ENCODE data around the gene SOCS1.
A peak's percentile ranks its signal among the peaks of the same experiment; 100 is the strongest.
"Not testable (repeated sequence)": the region's sequence is repeated elsewhere in the genome, so short reads cannot be mapped to it uniquely, and the experiment has no call there.

SOCS1 gene, protein sequence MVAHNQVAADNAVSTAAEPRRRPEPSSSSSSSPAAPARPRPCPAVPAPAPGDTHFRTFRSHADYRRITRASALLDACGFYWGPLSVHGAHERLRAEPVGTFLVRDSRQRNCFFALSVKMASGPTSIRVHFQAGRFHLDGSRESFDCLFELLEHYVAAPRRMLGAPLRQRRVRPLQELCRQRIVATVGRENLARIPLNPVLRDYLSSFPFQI

DNA sequence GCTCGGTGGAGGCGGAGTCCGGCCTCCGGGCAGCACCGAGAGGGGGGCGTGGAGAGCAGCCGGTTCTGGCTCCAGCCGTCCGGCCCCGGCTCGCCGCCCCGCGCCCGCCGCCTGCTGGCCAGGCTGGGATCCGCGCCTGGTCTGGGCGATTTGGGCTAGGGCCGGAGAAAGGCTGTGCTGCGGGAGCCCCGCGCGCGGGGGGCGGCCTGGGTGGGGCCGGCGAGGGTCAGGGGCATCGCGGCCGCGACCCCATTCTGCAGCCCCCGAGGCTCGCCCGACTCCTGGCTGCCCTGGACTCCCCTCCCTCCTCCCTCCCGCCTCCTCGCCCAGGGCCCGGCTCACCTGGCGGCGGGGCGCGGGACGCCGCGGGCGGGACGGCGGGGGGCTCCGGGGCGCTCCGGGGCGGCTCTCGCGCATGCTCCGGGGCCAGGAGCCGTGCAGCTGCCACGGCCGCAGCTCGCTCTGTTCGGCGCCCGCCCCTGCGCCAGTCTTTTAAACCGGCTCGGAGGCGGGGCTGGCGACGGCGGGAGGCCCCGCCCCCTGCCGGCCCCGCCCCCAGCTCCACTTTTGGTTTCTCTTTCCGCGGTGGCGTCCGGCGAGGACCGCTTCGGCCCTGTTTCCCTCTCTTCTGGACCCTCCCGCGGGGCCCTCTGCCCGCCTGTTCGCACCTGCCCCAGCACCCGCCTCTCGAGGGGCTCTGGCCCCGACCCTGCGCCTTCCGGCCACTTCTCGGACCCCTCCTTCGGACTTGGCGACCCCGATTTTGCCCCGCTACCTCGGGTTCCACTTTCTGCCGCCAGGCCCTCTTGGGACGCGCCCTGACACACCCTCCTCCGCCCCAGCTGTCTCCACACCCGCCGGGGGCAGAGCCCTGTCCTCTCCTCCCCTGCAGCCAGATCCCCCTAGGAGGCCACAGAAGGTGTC, at the start of gene SOCS1:
TSS of gene SOCS1 (minus strand) at position 468 of the 924 bp plus-strand sequence. CDS start 726 bp downstream, outside the sequence.
- Histone ChIP-seq H3K9ac (peak within 1 kb of the TSS; percentile 87 to 97 (median 91)), H4K20me1 (peaks cover 0 to 49% (median 42%) of the 10 kb centered on the region in 11 experiments; a peak in 18 of 22 replicates), H3K4me2 (peak within 1 kb of the TSS; percentile 97 to 100 (median 99)), H3K4me1 (peaks cover 45 to 72% (median 68%) of the 10 kb centered on the region in 10 experiments), H3K27me3 (peaks cover 0 to 12% (median 0%) of the 10 kb centered on the region in 11 experiments; a peak in 8 of 22 replicates), H3K27ac (peak within 1 kb of the TSS; percentile 81 to 97 (median 92)), H3K9me3 (replicated peaks in 1 of 11) (no peaks in the 10 kb centered on the region), H3K36me3 (peaks cover 0 to 18% (median 0%) of the 10 kb centered on the region in 11 experiments; a peak in 3 of 22 replicates), H3K4me3 (peak within 1 kb of the TSS; percentile 65 to 87 (median 78))
- TF ChIP-seq Cebpa-rat (IDR thresholded peaks at IDR 0.05): no peak

DNA sequence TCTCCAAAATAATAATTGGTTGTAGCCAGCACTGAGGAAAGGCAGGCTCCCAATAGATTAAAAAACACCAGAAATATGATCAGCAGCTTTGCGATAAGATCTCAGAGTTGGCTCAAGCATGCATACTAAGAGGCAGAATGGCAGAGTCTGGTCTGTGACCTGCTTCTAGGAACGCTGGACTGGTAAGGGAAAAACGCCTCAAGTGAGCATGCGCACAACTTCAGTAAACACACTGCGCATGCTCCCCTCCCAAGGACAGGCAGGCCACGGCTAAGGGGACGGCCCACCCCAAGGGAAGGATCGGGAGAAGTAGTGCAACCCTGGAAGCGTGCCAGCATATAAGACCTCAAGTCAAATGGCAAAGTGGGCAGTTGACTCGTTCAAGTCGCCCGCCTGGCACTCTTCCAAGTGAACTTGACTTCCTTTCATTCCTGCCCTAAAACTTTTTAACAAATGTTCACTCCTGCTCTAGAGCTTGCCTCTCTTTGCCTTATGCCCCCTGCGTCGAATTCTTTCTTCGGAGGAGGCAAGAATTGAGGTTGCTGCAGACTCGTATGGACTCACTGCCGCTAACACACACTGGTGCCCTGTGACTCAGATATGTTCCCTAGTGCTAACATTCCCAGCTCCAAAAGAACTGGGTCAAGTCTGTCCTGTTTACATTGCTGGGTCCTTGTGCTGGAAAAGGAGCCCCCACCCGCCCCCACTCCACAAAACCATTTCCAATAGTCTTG, 47.6 kb upstream of the SOCS1 start:
- H3K36me3 ChIP-seq: no peaks in the 10 kb centered on the region; a peak in 1 of 22 replicates
- H3K4me3 ChIP-seq: no peak overlapping the region
- peak overlapping the region in 4 of 11 experiments; percentile 1 to 32 (median 16); a peak in 4 of 22 replicates for H3K4me2 ChIP-seq
- no peak for TF ChIP-seq Cebpa-rat (IDR thresholded peaks at IDR 0.05)
- no peaks in the 10 kb centered on the region for H4K20me1 ChIP-seq
- H3K9me3 ChIP-seq (replicated peaks in 1 of 11): peaks cover 12 to 46% (median 28%) of the 10 kb centered on the region in 11 experiments; a peak in 21 of 22 replicates
- H3K27ac ChIP-seq: no peak overlapping the region
- H3K27me3 ChIP-seq: peaks cover 0 to 9% (median 0%) of the 10 kb centered on the region in 11 experiments; a peak in 1 of 22 replicates
- H3K4me1 ChIP-seq: peaks cover 10 to 51% (median 34%) of the 10 kb centered on the region in 10 experiments
- no peak overlapping the region for H3K9ac ChIP-seq

DNA sequence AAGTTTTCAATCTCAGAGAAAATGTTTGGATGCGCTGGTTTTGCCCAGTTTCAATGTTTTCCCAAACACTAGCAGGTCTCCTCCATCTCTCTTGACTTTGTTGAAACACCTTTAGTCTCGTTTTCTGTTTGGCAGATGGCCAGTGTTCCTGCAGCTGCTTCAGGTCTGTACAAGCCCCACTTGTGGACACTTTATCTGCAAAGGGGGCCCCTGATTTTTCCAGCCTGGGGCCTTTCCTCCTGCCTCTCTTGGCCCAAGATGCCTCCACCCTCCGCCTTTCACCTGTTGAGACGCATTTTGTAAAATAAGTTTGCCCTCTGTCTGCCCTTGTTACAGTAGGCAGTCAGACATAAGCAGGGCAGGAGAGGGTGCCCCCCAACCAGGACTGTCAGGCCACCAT, 47.0 kb upstream of the SOCS1 start:
- peaks cover 13 to 51% (median 34%) of the 10 kb centered on the region in 10 experiments for H3K4me1 ChIP-seq
- no peak for TF ChIP-seq Cebpa-rat (IDR thresholded peaks at IDR 0.05)
- H4K20me1 ChIP-seq: peaks cover 0 to 5% (median 0%) of the 10 kb centered on the region in 11 experiments; a peak in 3 of 22 replicates

DNA sequence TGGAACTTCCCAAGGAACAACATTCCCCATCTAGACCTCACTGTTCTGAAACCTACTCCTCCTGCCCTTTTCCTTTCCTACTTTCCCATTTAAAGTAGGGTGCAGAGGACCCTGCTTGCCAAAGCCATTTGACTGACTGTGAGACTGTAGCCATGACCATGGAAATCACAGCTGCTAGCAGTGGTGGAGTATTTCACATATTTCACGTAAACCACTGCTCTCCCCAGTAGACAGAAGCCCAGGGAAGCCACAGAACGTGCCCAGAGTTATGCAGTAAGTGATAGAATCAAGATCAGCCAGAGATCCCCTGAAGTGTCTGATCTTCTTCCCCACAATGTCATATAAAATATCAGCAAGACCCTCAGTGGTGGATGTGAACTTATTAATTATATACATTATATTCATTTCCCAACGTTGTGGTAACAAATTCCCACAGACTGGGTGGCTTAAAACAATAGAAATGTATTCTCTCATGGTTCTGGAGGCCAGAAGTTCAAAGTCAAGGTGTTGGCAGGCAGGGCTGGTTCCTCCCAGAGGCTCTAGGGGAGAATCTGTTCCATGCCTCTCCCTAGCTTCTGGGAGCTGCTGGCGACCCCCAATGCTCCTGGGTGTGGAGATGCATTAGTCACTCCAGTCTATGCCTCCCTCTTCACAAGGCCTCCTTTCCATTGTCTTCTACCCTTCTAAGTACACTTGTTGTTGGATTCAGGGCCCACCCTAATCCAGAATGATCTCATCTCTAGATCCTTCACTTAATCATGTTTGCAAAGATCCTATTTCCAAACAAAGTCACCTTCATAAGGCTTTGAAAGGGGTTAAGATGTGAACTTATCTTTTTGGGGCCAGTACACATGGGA, 45.9 kb upstream of the SOCS1 start:
- H3K9ac ChIP-seq: no peak overlapping the region
- peaks cover 0 to 13% (median 0%) of the 10 kb centered on the region in 11 experiments; a peak in 4 of 22 replicates for H3K27me3 ChIP-seq
- H3K4me3 ChIP-seq: no peak overlapping the region
- H3K9me3 ChIP-seq (replicated peaks in 1 of 11): peaks cover 0 to 30% (median 11%) of the 10 kb centered on the region in 11 experiments; a peak in 14 of 22 replicates
- no peak overlapping the region for H3K27ac ChIP-seq
- H3K4me2 ChIP-seq: no peak overlapping the region
- H4K20me1 ChIP-seq: peaks cover 0 to 7% (median 0%) of the 10 kb centered on the region in 11 experiments; a peak in 3 of 22 replicates
- TF ChIP-seq Cebpa-rat (IDR thresholded peaks at IDR 0.05): no peak
- H3K4me1 ChIP-seq: peaks cover 24 to 55% (median 40%) of the 10 kb centered on the region in 10 experiments
- no peaks in the 10 kb centered on the region for H3K36me3 ChIP-seq

More for the DNA sequence above, 47.0 kb upstream of the SOCS1 start:
- Histone ChIP-seq H3K9ac (no peak overlapping the region), H3K27me3 (peaks cover 0 to 9% (median 0%) of the 10 kb centered on the region in 11 experiments; a peak in 1 of 22 replicates), H3K27ac (no peak overlapping the region), H3K4me3 (no peak overlapping the region), H3K9me3 (replicated peaks in 1 of 11) (peaks cover 7 to 40% (median 22%) of the 10 kb centered on the region in 11 experiments; a peak in 21 of 22 replicates), H3K4me2 (peak overlapping the region in 2 of 11 experiments; percentile 15 to 18; a peak in 1 of 22 replicates), H3K36me3 (no peaks in the 10 kb centered on the region; a peak in 1 of 22 replicates)

DNA sequence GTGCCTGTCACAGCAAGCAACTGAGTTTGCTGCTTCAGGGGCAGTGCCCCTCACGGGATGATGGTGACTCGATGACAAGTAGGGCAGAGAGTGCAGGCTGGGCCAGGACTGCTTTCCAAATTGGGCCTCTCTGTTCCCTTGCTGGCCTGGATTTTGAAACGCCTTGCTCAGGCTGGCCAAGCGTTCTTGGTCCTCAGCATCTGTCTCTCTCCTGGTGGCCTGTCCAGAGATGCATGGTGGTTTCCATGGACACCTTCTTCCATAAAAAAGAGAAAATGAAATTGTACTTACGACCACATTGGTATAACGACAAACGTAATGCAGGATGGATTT, 44.5 kb upstream of the SOCS1 start:
- no peak overlapping the region for H3K4me3 ChIP-seq
- H3K27ac ChIP-seq: no peak overlapping the region
- H3K9me3 ChIP-seq (replicated peaks in 1 of 11): peaks cover 0 to 19% (median 6%) of the 10 kb centered on the region in 11 experiments; a peak in 8 of 22 replicates
- peaks cover 0 to 7% (median 0%) of the 10 kb centered on the region in 11 experiments; a peak in 3 of 22 replicates for H4K20me1 ChIP-seq
- peaks cover 0 to 20% (median 0%) of the 10 kb centered on the region in 11 experiments; a peak in 4 of 22 replicates for H3K27me3 ChIP-seq
- H3K4me2 ChIP-seq: peak overlapping the region in 7 of 11 experiments; percentile 11 to 91 (median 44); a peak in 8 of 22 replicates
- no peaks in the 10 kb centered on the region for H3K36me3 ChIP-seq
- peaks cover 30 to 68% (median 53%) of the 10 kb centered on the region in 10 experiments for H3K4me1 ChIP-seq
- H3K9ac ChIP-seq: no peak overlapping the region; a peak in 1 of 22 replicates
- no peak for TF ChIP-seq Cebpa-rat (IDR thresholded peaks at IDR 0.05)

DNA sequence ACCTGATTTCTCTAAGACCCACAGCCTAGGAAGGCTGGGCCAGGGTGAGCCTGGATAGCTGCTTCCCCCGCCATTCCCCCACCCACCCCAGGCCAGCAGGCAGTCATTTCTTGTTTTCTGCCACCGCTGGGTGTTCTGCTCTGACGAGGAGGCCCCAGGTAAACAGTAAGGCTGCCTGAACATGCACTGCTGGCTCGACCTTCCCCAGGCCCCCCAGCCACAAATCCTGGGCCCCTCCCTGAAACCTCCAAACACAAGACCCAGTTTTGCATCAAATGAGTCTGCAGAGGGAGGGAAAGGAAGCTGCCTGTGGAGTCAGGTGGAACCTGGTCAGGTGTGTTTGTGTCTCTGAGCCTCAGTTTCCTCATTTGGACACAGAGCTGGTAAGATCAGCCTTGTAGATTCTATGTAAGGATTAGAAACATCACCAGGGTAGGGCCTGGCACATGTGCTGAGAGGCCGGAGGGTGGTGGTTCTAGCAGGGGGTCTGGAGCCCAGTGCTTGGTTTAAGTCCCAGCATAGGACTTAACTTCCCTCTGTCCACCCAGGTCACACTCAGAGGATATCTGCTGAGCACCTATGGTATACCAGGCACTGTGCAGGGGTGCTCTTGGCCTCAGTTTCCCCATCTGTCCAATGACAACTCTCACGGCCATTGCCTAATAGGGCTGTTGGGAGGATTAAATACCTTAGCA, 44.0 kb upstream of the SOCS1 start:
- Histone ChIP-seq H3K27ac (no peak overlapping the region), H4K20me1 (peaks cover 0 to 7% (median 0%) of the 10 kb centered on the region in 11 experiments; a peak in 3 of 22 replicates), H3K4me3 (no peak overlapping the region), H3K4me2 (peak overlapping the region in 8 of 11 experiments; percentile 7 to 93 (median 77); a peak in 13 of 22 replicates), H3K27me3 (peaks cover 0 to 20% (median 0%) of the 10 kb centered on the region in 11 experiments; a peak in 4 of 22 replicates), H3K36me3 (no peaks in the 10 kb centered on the region), H3K9me3 (replicated peaks in 1 of 11) (peaks cover 0 to 14% (median 1%) of the 10 kb centered on the region in 11 experiments; a peak in 6 of 22 replicates), H3K9ac (no peak overlapping the region; a peak in 1 of 22 replicates), H3K4me1 (peaks cover 30 to 69% (median 55%) of the 10 kb centered on the region in 10 experiments)
- no peak for TF ChIP-seq Cebpa-rat (IDR thresholded peaks at IDR 0.05)

DNA sequence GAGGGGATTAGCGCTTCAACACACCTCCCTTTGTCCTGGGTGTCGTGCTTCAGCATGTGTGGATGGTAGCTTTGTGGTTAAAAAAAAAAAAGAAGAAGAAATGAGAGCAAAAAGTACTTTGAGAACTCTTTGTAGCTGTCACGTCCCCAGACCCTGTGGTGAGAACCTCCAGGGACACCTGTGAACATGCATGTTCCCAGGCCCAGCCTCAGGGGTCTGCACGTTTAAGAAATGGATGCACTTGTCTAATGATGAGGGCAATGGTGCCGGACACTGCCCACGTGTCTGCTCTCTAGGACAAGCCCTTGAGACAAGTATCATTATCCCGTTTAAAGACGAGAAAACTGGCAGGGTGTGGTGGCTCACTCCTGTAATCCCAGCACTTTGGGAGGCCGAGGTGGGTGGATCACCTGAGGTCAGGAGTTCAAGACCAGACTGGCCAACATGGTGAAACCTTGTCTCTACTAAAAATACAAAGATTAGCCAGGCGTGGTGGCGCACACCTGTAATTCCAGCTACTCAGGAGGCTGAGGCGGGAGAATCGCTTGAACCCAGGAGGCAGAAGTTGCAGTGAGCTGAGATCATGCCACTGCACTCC, 43.0 kb upstream of the SOCS1 start:
- peaks cover 0 to 20% (median 0%) of the 10 kb centered on the region in 11 experiments; a peak in 4 of 22 replicates for H3K27me3 ChIP-seq
- not testable (repeated sequence) for H3K4me3 ChIP-seq; H3K36me3 ChIP-seq; H3K9me3 ChIP-seq (replicated peaks in 1 of 11); H4K20me1 ChIP-seq
- H3K4me1 ChIP-seq: peaks cover 30 to 78% (median 64%) of the 10 kb centered on the region in 10 experiments
- peak overlapping the region; percentile 12 to 93 (median 79); a peak in 20 of 22 replicates for H3K4me2 ChIP-seq
- peak overlapping the region in 5 of 11 experiments; percentile 13 to 58 (median 51); a peak in 6 of 22 replicates for H3K9ac ChIP-seq
- H3K27ac ChIP-seq: peak overlapping the region in 4 of 11 experiments; percentile 64 to 70 (median 68); a peak in 7 of 22 replicates
